Skeletal muscle satellite cell (primary cell): ENCODE results near the gene BCL2.
A peak's percentile ranks its signal among the peaks of the same experiment; 100 is the strongest.

Experiments used
- H3K27me3 ChIP-seq: 2 replicates; pipeline ENCODE4 v1.7.0; 2013; ENCODE audit warnings: low read length; ENCODE audit not compliant: control insufficient read depth, insufficient read depth
- H3K36me3 ChIP-seq: 2 replicates; pipeline ENCODE4 v1.7.0; 2013; ENCODE audit warnings: mild to moderate bottlenecking, control low read depth, low read length; ENCODE audit not compliant: insufficient read depth
- H3K4me1 ChIP-seq: 2 replicates; pipeline ENCODE4 v1.7.0; 2013; ENCODE audit warnings: low read length; ENCODE audit not compliant: control insufficient read depth, insufficient read depth
- H3K4me2 ChIP-seq: 2 replicates; pipeline ENCODE4 v1.7.0; 2013; ENCODE audit warnings: mild to moderate bottlenecking, low read length
- H3K4me3 ChIP-seq: 2 replicates; pipeline ENCODE4 v1.7.0; 2013; ENCODE audit warnings: low read length
- H3K9ac ChIP-seq: 2 replicates; pipeline ENCODE4 v1.7.0; 2013; ENCODE audit warnings: mild to moderate bottlenecking, low read depth, low read length, moderate library complexity
- H3K9me3 ChIP-seq: replicated peaks from 2 replicates; pipeline ENCODE4 v1.7.0; 2013; ENCODE audit warnings: mild to moderate bottlenecking, control low read depth, low read length

Gene BCL2

DNA sequence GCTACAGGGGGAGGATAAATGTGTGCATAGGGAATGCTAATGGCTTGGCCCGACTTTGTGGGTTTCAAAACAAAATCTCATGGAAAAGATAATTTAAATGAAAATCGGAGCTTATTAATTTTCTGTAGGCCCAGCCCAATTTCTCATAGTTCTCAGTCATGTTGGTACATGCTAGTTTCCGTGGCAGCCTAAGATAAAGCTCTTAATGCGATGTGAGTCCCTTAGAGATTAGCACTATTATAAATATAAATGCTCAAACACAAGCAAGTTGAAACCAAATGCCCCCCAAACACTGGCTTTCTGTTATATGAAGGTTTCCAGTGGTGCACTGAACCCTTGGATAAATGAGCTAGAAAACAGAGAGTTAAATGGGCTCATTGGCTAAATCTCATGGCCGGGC is 168.0 kb downstream of the BCL2 start:
- no peak overlapping the region for H3K4me3 ChIP-seq
- peaks cover 68% of the 10 kb centered on the region for H3K27me3 ChIP-seq
- H3K36me3 ChIP-seq: no peaks in the 10 kb centered on the region
- peaks cover 2% of the 10 kb centered on the region for H3K4me1 ChIP-seq
- H3K4me2 ChIP-seq: no peak overlapping the region
- H3K9me3 ChIP-seq: no peaks in the 10 kb centered on the region
- H3K9ac ChIP-seq: no peak overlapping the region

DNA sequence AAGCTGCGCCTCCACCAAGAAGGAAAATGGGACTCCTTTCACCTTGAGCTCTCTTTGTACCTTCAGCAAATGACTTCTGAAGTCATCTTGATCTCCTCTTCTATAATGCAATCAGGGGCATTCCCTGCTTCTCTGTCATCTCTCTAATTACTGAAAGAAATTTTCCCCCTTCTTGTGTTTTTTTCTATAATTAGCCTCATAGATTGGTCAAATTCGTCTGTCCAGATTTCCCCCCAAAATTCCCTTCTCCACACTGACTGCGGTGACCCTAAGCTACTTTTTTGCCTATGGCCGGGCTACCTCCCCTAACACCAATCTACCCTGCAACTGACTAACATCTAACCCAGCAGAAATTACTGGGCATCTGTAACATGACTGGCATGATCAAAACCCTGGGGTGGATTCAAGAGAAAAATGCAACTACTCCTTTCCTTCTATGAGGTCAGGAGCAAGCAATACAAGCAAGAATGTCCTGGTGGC is 168.6 kb downstream of the BCL2 start:
- Histone ChIP-seq H3K4me2 (no peak overlapping the region), H3K27me3 (peaks cover 68% of the 10 kb centered on the region)

DNA sequence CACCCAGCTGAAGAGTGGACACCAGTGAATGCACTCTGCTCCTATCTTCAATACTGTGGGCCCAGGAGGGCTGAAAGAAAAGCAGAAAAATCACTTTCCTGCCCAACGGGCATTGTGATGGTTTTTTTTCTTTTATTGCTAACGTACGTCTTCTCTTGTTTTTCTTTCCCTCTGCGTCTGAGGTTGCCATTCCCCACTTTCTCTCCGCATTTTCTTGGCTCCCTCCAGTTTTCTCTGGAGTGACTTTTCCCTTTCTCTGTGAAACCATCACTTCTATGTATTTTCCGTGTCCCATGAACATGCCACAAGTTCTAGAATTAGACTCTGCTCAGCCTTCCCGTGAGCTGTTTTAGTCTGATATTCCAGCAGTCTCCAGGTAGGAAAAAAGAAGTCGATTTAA is 169.2 kb downstream of the BCL2 start:
- Histone ChIP-seq H3K4me3 (no peak overlapping the region), H3K9me3 (no peaks in the 10 kb centered on the region), H3K36me3 (no peaks in the 10 kb centered on the region), H3K27me3 (peaks cover 68% of the 10 kb centered on the region), H3K9ac (no peak overlapping the region), H3K4me1 (peaks cover 2% of the 10 kb centered on the region), H3K4me2 (no peak overlapping the region)

More for the DNA sequence above, 168.6 kb downstream of the BCL2 start:
- no peak overlapping the region for H3K9ac ChIP-seq
- peaks cover 2% of the 10 kb centered on the region for H3K4me1 ChIP-seq
- H3K4me3 ChIP-seq: no peak overlapping the region
- no peaks in the 10 kb centered on the region for H3K36me3 ChIP-seq
- no peaks in the 10 kb centered on the region for H3K9me3 ChIP-seq

DNA sequence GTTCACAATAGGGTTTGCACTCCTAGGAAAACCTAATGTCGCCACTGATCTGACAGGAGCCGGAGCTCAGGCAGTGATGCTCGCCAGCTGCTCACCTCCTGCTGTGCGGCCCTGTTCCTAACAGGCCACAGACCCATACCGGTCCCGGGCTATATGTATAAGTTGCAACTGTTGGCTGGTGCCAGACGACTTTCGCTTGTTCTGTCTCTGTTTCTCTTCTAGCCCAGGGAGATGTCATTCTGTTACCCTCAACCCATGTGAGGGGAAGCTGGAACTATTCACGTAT is 170.3 kb downstream of the BCL2 start:
- Histone ChIP-seq H3K4me2 (no peak overlapping the region), H3K4me3 (no peak overlapping the region), H3K27me3 (peaks cover 64% of the 10 kb centered on the region), H3K36me3 (no peaks in the 10 kb centered on the region), H3K9ac (no peak overlapping the region), H3K4me1 (no peaks in the 10 kb centered on the region), H3K9me3 (no peaks in the 10 kb centered on the region)

DNA sequence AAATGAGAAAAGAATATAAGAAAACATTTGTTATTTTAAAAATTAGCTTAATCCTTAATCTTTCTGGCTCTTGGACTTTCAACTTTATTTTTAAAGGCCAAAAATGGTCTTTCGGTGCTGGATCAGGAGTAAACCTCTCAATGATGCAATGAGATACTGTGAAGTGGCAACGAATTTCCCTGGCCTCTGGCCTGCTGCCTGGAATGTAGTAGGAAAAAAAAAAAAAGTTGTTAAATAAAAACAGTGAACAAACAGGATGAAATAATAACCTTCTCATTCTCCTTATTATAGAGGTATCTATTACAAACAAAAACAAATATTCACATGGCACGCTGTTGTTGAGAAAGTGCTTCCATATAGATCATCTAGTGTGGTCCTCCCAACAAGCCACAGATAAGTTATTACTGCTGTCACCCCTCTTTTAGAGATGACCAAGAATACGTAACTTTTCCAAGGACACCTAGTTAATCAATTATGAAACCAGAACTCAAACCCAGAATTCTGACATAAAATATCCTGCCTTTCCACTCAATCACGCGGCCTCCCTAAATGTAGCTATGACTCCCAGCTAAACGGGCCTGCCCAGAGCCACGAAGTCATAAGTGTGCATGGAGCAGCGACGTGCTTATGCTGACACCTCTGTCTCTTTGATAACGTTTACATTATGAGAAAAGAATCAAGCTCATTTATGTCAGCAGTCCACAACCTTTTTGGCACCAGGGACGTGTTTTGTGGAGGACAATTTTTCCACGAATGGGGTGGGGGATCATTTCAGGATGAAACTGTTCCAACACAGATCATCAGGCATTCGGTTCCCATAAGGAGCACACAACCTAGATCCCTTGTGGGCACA is 170.9 kb downstream of the BCL2 start:
- Histone ChIP-seq H3K4me2 (no peak overlapping the region), H3K4me1 (no peaks in the 10 kb centered on the region), H3K9me3 (no peaks in the 10 kb centered on the region), H3K36me3 (no peaks in the 10 kb centered on the region), H3K4me3 (no peak overlapping the region), H3K9ac (no peak overlapping the region), H3K27me3 (peaks cover 61% of the 10 kb centered on the region)

DNA sequence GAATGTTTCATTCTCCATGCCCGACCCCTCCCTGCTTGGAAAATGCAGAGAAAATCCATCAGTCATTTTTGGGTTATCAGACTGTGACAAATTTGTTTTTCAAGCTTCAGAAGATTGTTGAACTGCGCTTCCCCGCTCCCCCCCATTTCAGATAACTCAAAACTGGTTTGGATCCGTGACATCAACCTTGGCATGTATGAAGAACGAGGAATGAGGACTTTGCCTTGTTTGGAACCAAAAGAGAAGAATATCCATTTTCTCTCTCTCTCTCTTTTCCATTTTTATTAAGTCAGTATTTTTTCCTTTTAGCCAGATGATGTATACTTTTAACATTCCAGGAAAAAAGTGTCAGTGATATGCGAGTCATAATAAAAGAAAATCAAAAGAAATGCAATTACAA is 171.6 kb downstream of the BCL2 start:
- no peak overlapping the region for H3K4me3 ChIP-seq
- peaks cover 67% of the 10 kb centered on the region for H3K27me3 ChIP-seq
- H3K36me3 ChIP-seq: no peaks in the 10 kb centered on the region
- H3K4me1 ChIP-seq: no peaks in the 10 kb centered on the region
- no peaks in the 10 kb centered on the region for H3K9me3 ChIP-seq
- no peak overlapping the region for H3K9ac ChIP-seq
- H3K4me2 ChIP-seq: no peak overlapping the region

DNA sequence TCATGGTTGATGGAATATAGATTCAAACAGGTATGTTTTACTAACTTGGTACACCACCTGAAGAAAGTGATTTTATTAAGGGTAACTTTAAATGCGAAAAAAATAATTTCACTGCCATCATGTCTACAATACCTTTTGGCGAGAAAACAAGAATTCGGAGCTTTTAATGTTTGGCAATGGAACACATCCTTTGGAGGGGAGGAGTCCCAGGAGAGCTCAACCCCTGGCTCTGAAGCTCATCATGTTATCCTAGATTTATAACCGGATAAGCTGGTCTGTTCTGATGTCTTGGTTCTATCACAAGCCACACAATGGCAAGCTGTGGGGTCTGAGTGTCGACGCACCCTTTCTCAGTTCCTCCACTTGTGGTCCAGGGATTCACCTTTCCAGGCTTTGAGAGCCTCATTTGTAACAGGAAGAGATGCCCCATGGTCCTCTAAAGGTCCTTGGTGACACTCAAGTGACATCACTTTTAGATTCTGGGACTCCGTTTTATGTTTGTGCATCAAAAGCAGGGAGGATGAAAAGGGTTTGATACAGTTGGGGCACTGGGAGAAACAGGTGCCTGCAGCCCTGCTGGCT is 172.7 kb downstream of the BCL2 start:
- Histone ChIP-seq H3K9me3 (no peaks in the 10 kb centered on the region), H3K27me3 (peaks cover 68% of the 10 kb centered on the region), H3K4me2 (no peak overlapping the region), H3K36me3 (no peaks in the 10 kb centered on the region), H3K9ac (no peak overlapping the region), H3K4me1 (no peaks in the 10 kb centered on the region), H3K4me3 (no peak overlapping the region)

DNA sequence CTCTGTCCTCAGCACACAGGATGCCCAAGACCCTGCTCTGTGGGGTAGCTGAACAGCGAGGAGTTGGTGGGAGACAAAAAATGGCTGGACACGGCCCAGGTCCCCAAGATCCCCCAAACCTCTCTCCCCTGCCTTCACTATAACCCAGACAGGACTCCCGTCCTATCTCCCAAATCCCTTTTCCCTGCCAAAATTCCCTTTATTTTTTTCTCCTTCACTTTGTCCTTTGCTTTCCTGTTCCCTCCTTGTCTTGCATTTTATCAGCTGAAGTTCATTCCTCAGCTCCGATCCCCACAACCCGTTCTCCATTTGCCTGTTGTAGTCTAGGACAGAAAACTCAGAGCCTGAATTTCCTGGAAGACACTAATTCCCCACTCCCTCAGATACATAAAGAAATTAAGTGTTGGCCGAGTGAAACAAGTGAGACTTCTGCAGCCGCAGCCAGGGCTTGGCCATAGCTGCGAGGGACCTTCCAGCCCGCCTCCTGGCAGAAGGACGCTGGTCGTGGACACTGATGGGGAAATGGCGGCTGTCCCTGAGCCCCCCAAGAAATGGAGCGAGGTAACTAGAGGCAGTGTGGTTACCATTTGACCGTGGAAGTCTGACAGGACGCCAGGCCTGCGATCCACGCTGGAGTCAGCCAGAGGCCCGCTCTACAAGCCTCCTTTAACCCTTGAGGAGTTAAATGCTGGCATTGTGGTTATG is 173.6 kb downstream of the BCL2 start:
- Histone ChIP-seq H3K4me2 (peak overlapping the region; percentile 16), H3K9ac (no peak overlapping the region)

DNA sequence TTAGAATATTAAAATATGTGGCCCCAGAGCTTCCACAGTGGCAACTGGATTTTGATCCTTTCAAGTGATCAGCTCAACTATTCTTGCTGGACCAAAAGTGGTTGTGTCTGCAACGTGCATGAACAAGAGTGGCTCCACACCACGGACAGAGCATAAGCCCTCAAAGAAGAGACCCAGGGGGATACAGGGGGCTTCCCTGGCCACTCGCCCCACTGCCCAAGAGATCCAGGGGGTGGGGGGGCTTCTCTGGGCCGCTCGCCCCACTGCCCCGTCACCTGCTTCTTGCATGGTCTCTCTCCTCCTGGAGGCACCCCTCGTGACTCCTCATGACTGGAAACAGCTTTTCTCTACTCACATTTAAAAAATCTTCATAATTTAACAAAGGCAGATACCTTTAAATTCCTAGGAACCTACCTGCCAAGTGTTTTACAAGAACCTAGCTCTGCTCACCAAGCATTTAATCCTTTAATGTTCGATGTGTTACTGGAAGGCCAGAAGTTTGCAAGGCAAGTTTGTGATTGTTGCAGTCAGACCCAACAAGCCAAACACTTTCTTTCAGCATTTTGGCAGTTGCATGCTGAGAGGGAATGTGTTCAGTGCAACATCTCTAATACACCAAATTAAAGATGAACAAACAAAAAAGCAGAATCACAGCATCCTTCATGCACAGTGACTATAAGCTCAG is 174.3 kb downstream of the BCL2 start:
- H3K4me2 ChIP-seq: no peak overlapping the region
- peaks cover 70% of the 10 kb centered on the region for H3K27me3 ChIP-seq
- no peaks in the 10 kb centered on the region for H3K36me3 ChIP-seq
- H3K9me3 ChIP-seq: no peaks in the 10 kb centered on the region
- H3K4me3 ChIP-seq: no peak overlapping the region
- H3K9ac ChIP-seq: no peak overlapping the region
- no peaks in the 10 kb centered on the region for H3K4me1 ChIP-seq

More for the DNA sequence above, 173.6 kb downstream of the BCL2 start:
- no peaks in the 10 kb centered on the region for H3K9me3 ChIP-seq
- no peak overlapping the region for H3K4me3 ChIP-seq
- H3K27me3 ChIP-seq: peaks cover 72% of the 10 kb centered on the region
- no peaks in the 10 kb centered on the region for H3K36me3 ChIP-seq
- no peaks in the 10 kb centered on the region for H3K4me1 ChIP-seq

DNA sequence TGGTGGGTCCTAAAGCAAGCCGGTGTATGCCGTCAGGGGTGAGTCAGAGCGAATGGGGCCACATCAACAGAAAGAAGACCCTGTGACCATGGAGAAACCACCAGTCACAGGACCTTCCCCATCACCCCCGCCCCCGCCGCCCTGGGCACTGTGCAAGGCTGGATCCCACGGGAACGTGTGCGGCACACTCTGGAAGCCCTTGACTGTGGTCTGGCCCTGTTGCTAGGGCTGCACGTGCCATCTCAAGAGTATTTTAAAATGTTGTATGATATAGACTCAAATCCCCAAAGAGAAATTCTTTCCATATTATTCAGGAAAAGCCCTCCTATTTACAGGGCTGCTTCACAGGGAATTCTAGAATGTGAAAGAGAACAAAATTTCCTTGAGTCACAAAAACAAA is 174.8 kb downstream of the BCL2 start:
- Histone ChIP-seq H3K4me3 (no peak overlapping the region), H3K4me1 (no peaks in the 10 kb centered on the region), H3K27me3 (peaks cover 67% of the 10 kb centered on the region), H3K9me3 (no peaks in the 10 kb centered on the region), H3K36me3 (no peaks in the 10 kb centered on the region), H3K4me2 (no peak overlapping the region), H3K9ac (no peak overlapping the region)

DNA sequence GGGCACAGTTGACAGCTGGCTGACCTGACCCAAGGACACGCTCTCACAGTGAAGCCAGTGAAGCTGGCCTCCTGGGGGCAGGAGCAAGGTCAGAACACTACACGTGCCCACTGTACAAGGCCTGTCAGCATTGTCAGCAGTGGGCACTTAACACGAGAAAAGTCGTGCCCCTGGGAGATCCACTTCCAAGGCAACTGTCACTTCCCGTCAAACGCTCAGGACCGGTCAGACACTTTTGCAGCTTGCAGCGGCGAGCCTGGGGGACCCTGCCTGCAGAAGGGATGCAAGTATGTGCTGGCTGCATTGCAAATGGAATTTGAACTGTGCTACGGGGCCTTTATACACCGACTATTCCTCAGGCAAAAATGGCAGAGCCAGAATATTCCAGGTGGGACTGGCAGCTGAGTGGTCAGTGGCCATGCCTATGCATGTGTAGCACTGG is 176.2 kb downstream of the BCL2 start:
- Histone ChIP-seq H3K4me2 (no peak overlapping the region), H3K4me3 (no peak overlapping the region), H3K36me3 (no peaks in the 10 kb centered on the region), H3K27me3 (peaks cover 56% of the 10 kb centered on the region), H3K4me1 (peaks cover 3% of the 10 kb centered on the region), H3K9ac (no peak overlapping the region), H3K9me3 (no peaks in the 10 kb centered on the region)
